GM19324 (cell line): ENCODE results near the gene OTX1.
"Not testable (repeated sequence)": the region's sequence is repeated elsewhere in the genome, so short reads cannot be mapped to it uniquely, and the experiment has no call there.

ENCODE experiments used
- ATAC-seq: cut with Tn5 transposase; IDR thresholded peaks from one replicate; pipeline ENCODE4 v1.9.1; 2021; ENCODE audit warnings: mild to moderate bottlenecking, moderate library complexity; ENCODE audit not compliant: unreplicated experiment, low FRiP score

Gene OTX1

GRCh38 chr2:63050334-63051041, at the start of gene OTX1:
Gene OTX1 (plus strand): TSS chr2:63050830. CDS start chr2:63052991, 2,161 bp downstream.
- ATAC-seq, result peak; percentile 87

GRCh38 chr2:63001576-63001975, 49.1 kb upstream of the OTX1 start:
- ATAC-seq, result no peak

- ATAC-seq, result no peak
Measured at GRCh38 chr2:63003351-63003750, 47.3 kb upstream of the OTX1 start.

GRCh38 chr2:63007813-63008458, 42.7 kb upstream of the OTX1 start:
- ATAC-seq, result no peak

GRCh38 chr2:63008838-63009237, 41.8 kb upstream of the OTX1 start:
- no peak for ATAC-seq

GRCh38 chr2:63009490-63009889, 41.1 kb upstream of the OTX1 start:
- no peak for ATAC-seq

- ATAC-seq, result no peak
Measured at GRCh38 chr2:63012541-63012940, 38.1 kb upstream of the OTX1 start.

- ATAC-seq, result no peak
Measured at GRCh38 chr2:63013438-63013837, 37.2 kb upstream of the OTX1 start.

- no peak for ATAC-seq
Measured at GRCh38 chr2:63015389-63015788, 35.2 kb upstream of the OTX1 start.

GRCh38 chr2:63018439-63018838, 32.2 kb upstream of the OTX1 start:
- ATAC-seq, result no peak

GRCh38 chr2:63019686-63020085, 30.9 kb upstream of the OTX1 start:
- ATAC-seq, result not testable (repeated sequence)

- no peak for ATAC-seq
Measured at GRCh38 chr2:63023444-63023843, 27.2 kb upstream of the OTX1 start.

- ATAC-seq, result no peak
Measured at GRCh38 chr2:63027220-63027619, 23.4 kb upstream of the OTX1 start.

GRCh38 chr2:63029058-63029457, 21.6 kb upstream of the OTX1 start:
- no peak for ATAC-seq

GRCh38 chr2:63034526-63034925, 16.1 kb upstream of the OTX1 start:
- ATAC-seq, result no peak

- ATAC-seq, result no peak
Measured at GRCh38 chr2:63035169-63035568, 15.5 kb upstream of the OTX1 start.

GRCh38 chr2:63035660-63036059, 15.0 kb upstream of the OTX1 start:
- ATAC-seq, result no peak

GRCh38 chr2:63038034-63038433, 12.6 kb upstream of the OTX1 start:
- no peak for ATAC-seq

GRCh38 chr2:63040586-63040985, 10.0 kb upstream of the OTX1 start:
- no peak for ATAC-seq

GRCh38 chr2:63041592-63041991, 9.0 kb upstream of the OTX1 start:
- ATAC-seq, result no peak

GRCh38 chr2:63044362-63045327, 6.0 kb upstream of the OTX1 start:
- ATAC-seq, result no peak
